ENCODE data around the gene RAD21L1.

DNA sequence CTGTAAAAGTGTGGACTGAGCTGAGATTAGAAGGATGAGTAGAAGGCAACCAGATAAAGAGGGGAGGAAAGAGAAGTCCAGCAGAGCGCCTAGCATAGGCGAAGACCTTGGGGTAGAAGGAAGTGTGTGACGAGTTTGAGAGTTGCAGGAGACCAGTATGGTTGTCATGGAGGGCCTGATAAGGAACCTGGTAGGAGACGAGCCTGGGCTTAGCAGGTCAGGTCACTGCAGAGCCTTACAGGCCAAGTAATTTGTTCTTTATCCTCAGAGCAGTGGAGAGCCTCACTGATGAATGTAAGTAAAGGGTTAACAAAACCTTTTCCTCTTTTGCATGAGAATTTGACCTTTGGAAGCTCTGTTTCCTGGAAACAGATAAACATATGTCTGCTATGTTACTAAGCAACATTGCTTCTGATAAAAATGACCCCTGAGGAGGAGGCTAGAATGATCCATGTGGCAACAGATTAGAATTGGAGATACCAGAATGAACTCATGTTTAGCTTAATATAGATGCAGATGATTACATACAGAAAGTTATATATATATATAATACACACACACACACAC, 38.2 kb upstream of the RAD21L1 start:
- TF ChIP-seq POLR2A (IDR thresholded peaks at IDR 0.05), result no peak
- TF ChIP-seq, protein P1, sequence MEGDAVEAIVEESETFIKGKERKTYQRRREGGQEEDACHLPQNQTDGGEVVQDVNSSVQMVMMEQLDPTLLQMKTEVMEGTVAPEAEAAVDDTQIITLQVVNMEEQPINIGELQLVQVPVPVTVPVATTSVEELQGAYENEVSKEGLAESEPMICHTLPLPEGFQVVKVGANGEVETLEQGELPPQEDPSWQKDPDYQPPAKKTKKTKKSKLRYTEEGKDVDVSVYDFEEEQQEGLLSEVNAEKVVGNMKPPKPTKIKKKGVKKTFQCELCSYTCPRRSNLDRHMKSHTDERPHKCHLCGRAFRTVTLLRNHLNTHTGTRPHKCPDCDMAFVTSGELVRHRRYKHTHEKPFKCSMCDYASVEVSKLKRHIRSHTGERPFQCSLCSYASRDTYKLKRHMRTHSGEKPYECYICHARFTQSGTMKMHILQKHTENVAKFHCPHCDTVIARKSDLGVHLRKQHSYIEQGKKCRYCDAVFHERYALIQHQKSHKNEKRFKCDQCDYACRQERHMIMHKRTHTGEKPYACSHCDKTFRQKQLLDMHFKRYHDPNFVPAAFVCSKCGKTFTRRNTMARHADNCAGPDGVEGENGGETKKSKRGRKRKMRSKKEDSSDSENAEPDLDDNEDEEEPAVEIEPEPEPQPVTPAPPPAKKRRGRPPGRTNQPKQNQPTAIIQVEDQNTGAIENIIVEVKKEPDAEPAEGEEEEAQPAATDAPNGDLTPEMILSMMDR (IDR thresholded peaks at IDR 0.05), result no peak
